AG04450 (cell line): Measurements from ENCODE around the gene KLB. TPM values are rescaled to one million over a fixed set of nuclear protein-coding genes. Genes with fewer than 3 reads are reported as not detected.

Source experiments
- CTCF ChIA-PET: fragments of 300-600, 350-600 bp; formaldehyde crosslinking; extraction: SDS; loops from one replicate; lab custom pipeline; 2022; ENCODE audit warnings: antibody characterized with exemption, inconsistent platforms; lab: Charles Lee
- POLR2A ChIA-PET: fragments of 350-600 bp; formaldehyde crosslinking; extraction: SDS; loops from one replicate; lab custom pipeline; 2021; ENCODE audit warnings: antibody characterized with exemption, inconsistent platforms; lab: Yijun Ruan, JAX
- DNase-seq: peaks from one replicate; pipeline ENCODE4 v3.0.0-alpha.2; 2011; ENCODE audit warnings: low read depth, low spot score
- H3K27ac ChIP-seq: one replicate; pipeline ENCODE4 v1.5.1; 2012; ENCODE audit warnings: low read depth, low read length, control low read depth
- H3K27me3 ChIP-seq: one replicate; pipeline ENCODE4 v1.6.0; 2012; ENCODE audit warnings: low read length; ENCODE audit not compliant: control insufficient read depth, insufficient read depth
- H3K4me3 ChIP-seq: 2 replicates; pipeline ENCODE4 v1.5.1; 2011; ENCODE audit warnings: mild to moderate bottlenecking, low read depth, low read length, control low read depth
- H3K9me3 ChIP-seq: 2 replicates; pipeline ENCODE4 v1.5.1; 2012; ENCODE audit warnings: low read length; ENCODE audit not compliant: control insufficient read depth, insufficient read depth
- polyA plus RNA-seq: library from polyadenylated mRNA; depleted of rRNA; stranded (reverse); fragments of >200 nt; gene quantifications from 2 replicates; pipeline ENCODE4 v1.2.3, GENCODE V29; 2011
- TF ChIP-seq, protein P1 (sequence below): IDR thresholded peaks from 2 replicates; pipeline ENCODE4 v1.5.1; 2011; ENCODE audit warnings: low read depth, low read length, control low read depth, inconsistent platforms

KLB gene
- polyA plus RNA-seq, 1 experiment, result not detected

DNA sequence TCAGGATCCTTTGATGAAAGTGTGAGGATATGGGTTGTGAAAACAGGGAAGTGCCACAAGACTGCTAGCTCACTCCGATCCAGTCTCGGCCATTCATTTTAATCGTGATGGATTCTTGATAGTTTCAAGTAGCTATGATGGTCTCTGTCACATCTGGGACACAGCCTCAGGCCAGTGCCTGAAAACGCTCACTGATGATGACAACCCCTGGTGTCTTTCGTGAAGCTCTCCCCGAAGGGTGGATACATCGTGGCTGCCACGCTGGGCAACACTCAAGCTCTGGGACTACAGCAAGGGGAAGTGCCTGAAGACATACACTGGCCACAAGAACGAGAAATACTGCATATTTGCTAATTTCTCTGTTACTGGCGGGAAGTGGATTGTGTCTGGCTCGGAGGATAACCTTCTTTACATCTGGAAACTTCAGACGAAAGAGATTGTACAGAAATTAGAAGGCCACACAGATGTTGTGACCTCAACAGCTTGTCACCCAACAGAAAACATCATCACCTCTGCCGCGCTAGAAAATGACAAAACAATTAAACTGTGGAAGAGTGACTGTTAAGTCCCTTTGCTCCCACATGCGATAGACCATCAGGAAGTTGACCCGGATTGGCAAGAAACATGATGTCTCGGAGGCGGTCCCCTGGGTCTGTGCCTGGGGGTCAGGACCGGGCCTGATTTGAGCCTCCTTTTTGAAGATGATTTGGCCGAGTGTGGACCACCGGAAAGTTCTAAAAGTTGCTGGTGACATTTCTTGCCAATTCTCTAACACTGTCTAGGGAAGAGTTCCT is 74.4 kb downstream of the KLB start:
- H3K27ac ChIP-seq, result no peak overlapping the region
- TF ChIP-seq, protein P1, sequence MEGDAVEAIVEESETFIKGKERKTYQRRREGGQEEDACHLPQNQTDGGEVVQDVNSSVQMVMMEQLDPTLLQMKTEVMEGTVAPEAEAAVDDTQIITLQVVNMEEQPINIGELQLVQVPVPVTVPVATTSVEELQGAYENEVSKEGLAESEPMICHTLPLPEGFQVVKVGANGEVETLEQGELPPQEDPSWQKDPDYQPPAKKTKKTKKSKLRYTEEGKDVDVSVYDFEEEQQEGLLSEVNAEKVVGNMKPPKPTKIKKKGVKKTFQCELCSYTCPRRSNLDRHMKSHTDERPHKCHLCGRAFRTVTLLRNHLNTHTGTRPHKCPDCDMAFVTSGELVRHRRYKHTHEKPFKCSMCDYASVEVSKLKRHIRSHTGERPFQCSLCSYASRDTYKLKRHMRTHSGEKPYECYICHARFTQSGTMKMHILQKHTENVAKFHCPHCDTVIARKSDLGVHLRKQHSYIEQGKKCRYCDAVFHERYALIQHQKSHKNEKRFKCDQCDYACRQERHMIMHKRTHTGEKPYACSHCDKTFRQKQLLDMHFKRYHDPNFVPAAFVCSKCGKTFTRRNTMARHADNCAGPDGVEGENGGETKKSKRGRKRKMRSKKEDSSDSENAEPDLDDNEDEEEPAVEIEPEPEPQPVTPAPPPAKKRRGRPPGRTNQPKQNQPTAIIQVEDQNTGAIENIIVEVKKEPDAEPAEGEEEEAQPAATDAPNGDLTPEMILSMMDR, result no peak
- no peak for DNase-seq
- CTCF ChIA-PET, result interaction anchor here (1.1 to 1.3 kb wide), 2 partner anchors 12 kb away, joined by 4 to 5 read pairs; no protein-coding TSS in a partner anchor
- POLR2A ChIA-PET, result no interaction called here
- peaks cover 8% of the 10 kb centered on the region for H3K9me3 ChIP-seq
- H3K27me3 ChIP-seq, result peaks cover 2% of the 10 kb centered on the region
- H3K4me3 ChIP-seq, result no peak overlapping the region

DNA sequence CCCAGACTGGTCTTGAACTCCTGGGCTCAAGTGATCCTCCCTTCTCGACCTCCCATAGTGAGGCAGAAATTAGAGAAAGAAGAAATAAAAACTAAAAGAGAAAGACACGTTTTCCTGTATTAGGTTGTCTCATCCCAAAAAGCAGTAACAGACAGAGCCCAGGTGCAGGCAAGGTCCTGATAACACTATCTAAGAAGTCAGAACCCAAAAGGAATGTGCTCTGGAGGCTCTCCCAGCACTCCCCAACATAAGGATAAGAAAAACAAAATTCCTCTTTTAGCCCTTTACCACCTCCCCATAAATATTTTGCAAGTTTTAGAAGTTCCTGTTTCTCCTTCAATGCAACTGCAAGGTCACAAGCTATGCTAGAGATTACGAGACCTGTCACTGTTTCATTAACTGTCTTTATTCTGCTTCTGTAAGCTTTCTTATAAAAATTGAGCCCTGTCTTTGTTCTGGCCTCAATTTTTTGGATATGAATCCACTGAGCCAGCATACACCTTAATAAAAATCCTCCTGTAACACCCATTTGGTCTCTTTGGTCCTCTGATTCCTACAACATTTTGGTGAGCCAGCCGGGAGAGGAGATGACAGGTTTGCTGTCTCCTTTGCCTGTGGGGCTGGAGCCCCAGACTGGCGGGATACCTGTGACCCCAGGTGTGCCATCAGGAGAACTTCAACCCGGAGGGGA is 78.0 kb downstream of the KLB start:
- Histone ChIP-seq H3K27ac (no peak overlapping the region), H3K27me3 (peaks cover 2% of the 10 kb centered on the region), H3K9me3 (peaks cover 8% of the 10 kb centered on the region), H3K4me3 (no peak overlapping the region)
- ChIA-PET CTCF (interaction anchor here (1.0 kb wide), 1 partner anchor 15 kb away, joined by 3 read pairs; no protein-coding TSS in a partner anchor), POLR2A (no interaction called here)
- TF ChIP-seq, protein P1, result no peak
- no peak for DNase-seq

GRCh38 chr4:39486221-39486804 is 79.6 kb downstream of the KLB start:
- TF ChIP-seq, protein P1, result no peak
- Histone ChIP-seq H3K9me3 (peaks cover 8% of the 10 kb centered on the region), H3K27ac (no peak overlapping the region), H3K4me3 (no peak overlapping the region), H3K27me3 (peaks cover 2% of the 10 kb centered on the region)
- POLR2A ChIA-PET, result no interaction called here
- CTCF ChIA-PET, result no interaction called here
- no peak for DNase-seq

GRCh38 chr4:39490322-39490721 is 83.6 kb downstream of the KLB start:
- H3K9me3 ChIP-seq, result no peaks in the 10 kb centered on the region
- TF ChIP-seq, protein P1, result no peak
- POLR2A ChIA-PET, result no interaction called here
- DNase-seq, result no peak
- H3K4me3 ChIP-seq, result no peak overlapping the region
- H3K27ac ChIP-seq, result no peak overlapping the region
- CTCF ChIA-PET, result interaction anchor here (1.4 kb wide), 1 partner anchor 21 kb away, joined by 4 read pairs; no protein-coding TSS in a partner anchor
- H3K27me3 ChIP-seq, result peaks cover 2% of the 10 kb centered on the region
